ENCODE results near the gene CELF4.

GRCh38 chr18:37231251-37231650 is 334.3 kb downstream of the CELF4 start:
- TF ChIP-seq CTCF (conservative IDR thresholded peaks at IDR 0.05 in 1 of 2, IDR thresholded peaks at IDR 0.05 in 1 of 2; ENCODE audit: low read depth in 1 of 2, low read length in 2 of 2) (no peak), EZH2 (IDR thresholded peaks at IDR 0.05; ENCODE audit: low read length, missing control alignments) (no peak)
